Stimulated activated CD8-positive, alpha-beta memory T cell treated with anti-CD3 and anti-CD28 coated beads, Interleukin-4, amount 100 ng/mL, for 24 hours (primary cell): ENCODE data around the gene CLINT1.
"Not testable (repeated sequence)": the region's sequence is repeated elsewhere in the genome, so short reads cannot be mapped to it uniquely, and the experiment has no call there.

ENCODE experiments used
- DNase-seq: peaks from one replicate; pipeline ENCODE4 v3.0.0-alpha.2; 2020; ENCODE audit warnings: low read depth

Gene CLINT1

GRCh38 chr5:157858527-157859226 lies at the start of gene CLINT1:
Gene CLINT1, minus strand, starts transcription at chr5:157859145. Its CDS starts 175 bp downstream, at chr5:157858970.
- peak; percentile 85 for DNase-seq

- no peak for DNase-seq
These were observed 49.5 kb upstream of the CLINT1 start for GRCh38 chr5:157908459-157908858.

- no peak for DNase-seq
These were observed 48.5 kb upstream of the CLINT1 start for GRCh38 chr5:157907479-157907878.

- no peak for DNase-seq
These were observed 44.1 kb upstream of the CLINT1 start for GRCh38 chr5:157903117-157903450.

GRCh38 chr5:157902449-157903116 lies 43.6 kb upstream of the CLINT1 start:
- DNase-seq, result no peak

- no peak for DNase-seq
These were observed 41.7 kb upstream of the CLINT1 start for GRCh38 chr5:157900644-157901043.

- no peak for DNase-seq
These were observed 34.7 kb upstream of the CLINT1 start for GRCh38 chr5:157893611-157894010.

- DNase-seq, result no peak
These were observed 34.0 kb upstream of the CLINT1 start for GRCh38 chr5:157892974-157893373.

GRCh38 chr5:157890836-157891597 lies 32.1 kb upstream of the CLINT1 start:
- DNase-seq, result no peak

- DNase-seq, result no peak
These were observed 30.0 kb upstream of the CLINT1 start for GRCh38 chr5:157888814-157889532.

GRCh38 chr5:157886796-157887380 lies 27.9 kb upstream of the CLINT1 start:
- DNase-seq, result no peak

GRCh38 chr5:157885051-157885450 lies 26.1 kb upstream of the CLINT1 start:
- DNase-seq, result not testable (repeated sequence)

- not testable (repeated sequence) for DNase-seq
These were observed 22.6 kb upstream of the CLINT1 start for GRCh38 chr5:157881498-157881897.

- no peak for DNase-seq
These were observed 18.9 kb upstream of the CLINT1 start for GRCh38 chr5:157877821-157878220.

- no peak for DNase-seq
These were observed 15.9 kb upstream of the CLINT1 start for GRCh38 chr5:157874861-157875260.

- DNase-seq, result no peak
These were observed 12.2 kb upstream of the CLINT1 start for GRCh38 chr5:157870837-157871834.

GRCh38 chr5:157867751-157868387 lies 8.9 kb upstream of the CLINT1 start:
- DNase-seq, result no peak

- DNase-seq, result no peak
These were observed 7.6 kb upstream of the CLINT1 start for GRCh38 chr5:157866536-157866935.

GRCh38 chr5:157865781-157866180 lies 6.8 kb upstream of the CLINT1 start:
- no peak for DNase-seq

- no peak for DNase-seq
These were observed 5.1 kb upstream of the CLINT1 start for GRCh38 chr5:157864067-157864466.
